HepG2 (cell line): Measurements from ENCODE around the gene COX15. TPM values are rescaled to one million over a fixed set of nuclear protein-coding genes. Genes with fewer than 3 reads are reported as not detected.

Experiments
- AKNA ChIP-seq: sonication (generic); formaldehyde crosslinking; IDR thresholded peaks from 2 replicates; pipeline ENCODE4 v1.4.0; 2020; ENCODE audit warnings: missing genetic modification reagents, borderline replicate concordance
- CERS6 ChIP-seq: sonication (generic); formaldehyde crosslinking; IDR thresholded peaks from 2 replicates; pipeline ENCODE4 v1.5.0; 2020; ENCODE audit warnings: missing genetic modification reagents
- DMAP1 ChIP-seq: IDR thresholded peaks from 2 replicates; pipeline ENCODE4 v1.6.1; 2016
- GATAD2A ChIP-seq: IDR thresholded peaks from 2 replicates; pipeline ENCODE4 v1.6.1; 2016
- GRHL1 ChIP-seq: sonication (generic); formaldehyde crosslinking; conservative IDR thresholded peaks from 2 replicates; pipeline ENCODE4 v1.8.0; 2022; ENCODE audit warnings: missing genetic modification reagents
- HNRNPK ChIP-seq: fragments of 200-400 bp; formaldehyde crosslinking; IDR thresholded peaks from 2 replicates; pipeline ENCODE4 v1.6.1; 2018; ENCODE audit warnings: low read length, low read depth, moderate library complexity, mild to moderate bottlenecking; ENCODE audit not compliant: poor library complexity, severe bottlenecking
- NR0B2 ChIP-seq: sonication (generic); formaldehyde crosslinking; IDR thresholded peaks from 2 replicates; pipeline ENCODE4 v1.4.0; 2020; ENCODE audit warnings: mild to moderate bottlenecking, missing genetic modification reagents
- ONECUT2 ChIP-seq: sonication (generic); formaldehyde crosslinking; IDR thresholded peaks from 2 replicates; pipeline ENCODE4 v1.4.0; 2020; ENCODE audit warnings: missing genetic modification reagents
- RXRB ChIP-seq: IDR thresholded peaks from 2 replicates; pipeline ENCODE4 v1.6.1; 2016; ENCODE audit warnings: borderline replicate concordance, missing genetic modification reagents, missing compliant biosample characterization
- SOX5 ChIP-seq: IDR thresholded peaks from 2 replicates; pipeline ENCODE4 v1.6.1; 2016; ENCODE audit warnings: borderline replicate concordance
- ZFP1 ChIP-seq: IDR thresholded peaks from 2 replicates; pipeline ENCODE4 v1.6.1; 2016
- ZFP41 ChIP-seq: sonication (generic); formaldehyde crosslinking; IDR thresholded peaks from 2 replicates; pipeline ENCODE4 v1.4.0; 2020; ENCODE audit warnings: mild to moderate bottlenecking, missing genetic modification reagents, borderline replicate concordance
- ZHX1 ChIP-seq: sonication (generic); formaldehyde crosslinking; IDR thresholded peaks from 2 replicates; pipeline ENCODE4 v1.8.1; 2022; ENCODE audit warnings: low read depth, mild to moderate bottlenecking, missing genetic modification reagents
- ZKSCAN8 ChIP-seq: IDR thresholded peaks from 2 replicates; pipeline ENCODE4 v1.6.1; 2016; ENCODE audit warnings: borderline replicate concordance, missing genetic modification reagents, missing compliant biosample characterization
- ZNF235 ChIP-seq: sonication (generic); formaldehyde crosslinking; IDR thresholded peaks from 2 replicates; pipeline ENCODE4 v1.8.1; 2023; ENCODE audit warnings: mild to moderate bottlenecking, missing genetic modification reagents, borderline replicate concordance
- polyA plus RNA-seq, 8 experiments: library from polyadenylated mRNA; depleted of rRNA in 3 of 8; stranded (reverse) in 7 of 8; unstranded in 1 of 8; fragments of >200 nt; fragmentation: Illumina TruSeq in 4 of 8; extraction: Trizol in 4 of 8; gene quantifications; 2 replicates each; pipeline versions ENCODE4 v1.2.1 to v1.2.3, GENCODE V29; 2011 to 2016; ENCODE audit warnings: low read depth in 4 of 8, missing spikeins in 1 of 8, mixed read lengths in 1 of 8; ENCODE audit not compliant: insufficient read depth in 1 of 8
- total RNA-seq, 5 experiments: library from RNA; depleted of rRNA; stranded (reverse); fragments of >200 nt; fragmentation: Illumina TruSeq; extraction: Trizol; gene quantifications; 2 replicates each; pipeline ENCODE4 v1.2.3, GENCODE V29; 2016; ENCODE audit warnings: low read depth in 1 of 5

COX15 gene
- total and polyA plus RNA-seq, 2 of the 13 experiments (the other 11 are each of a cell fraction or from before 2014, with no cell fraction given), result 19.2 to 44.7 TPM

- TF ChIP-seq GRHL1 (CRISPR knock-in tag) (no peak; the same call in 1 of the 2 replicates), CERS6 (0 out of 2 replicates have a peak, but pooled peaks have one; percentile 73), RXRB (CRISPR knock-in tag) (no peak; the same call in 1 of the 2 replicates), ZFP1 (no peak), GATAD2A (CRISPR knock-in tag) (peak; percentile 39; the same call in 1 of the 2 replicates), SOX5 (CRISPR knock-in tag) (no peak), ZNF235 (0 out of 2 replicates have a peak, but pooled peaks have one; percentile 44), AKNA (no peak), HNRNPK (no peak), ZFP41 (CRISPR knock-in tag) (no peak), ZHX1 (no peak; the same call in 1 of the 2 replicates), ZKSCAN8 (CRISPR knock-in tag) (no peak), ONECUT2 (CRISPR knock-in tag) (no peak), NR0B2 (CRISPR knock-in tag) (0 out of 2 replicates have a peak, but pooled peaks have one; percentile 32), DMAP1 (peak; percentile 98)
Observed at GRCh38 chr10:99732033-99732842, at the start of gene COX15, which contains the start of gene CUTC (continued).
